Stimulated activated CD8-positive, alpha-beta memory T cell treated with anti-CD3 and anti-CD28 coated beads, Interleukin-15, amount 100 ng/mL, for 48 hours (primary cell): ENCODE measurements around the gene KRT86.

Experiments
- DNase-seq, 2 donors: peaks; one replicate each; pipeline ENCODE4 v3.0.0-alpha.2; 2020; ENCODE audit warnings: low read depth in 2 of 2

The KRT86 gene

GRCh38 chr12:52274521-52275120 lies at the start of gene KRT86:
Gene KRT86, plus strand, starts transcription at chr12:52274645. Its CDS starts 27,272 bp downstream, at chr12:52301917.
- DNase-seq, result no peak

DNA sequence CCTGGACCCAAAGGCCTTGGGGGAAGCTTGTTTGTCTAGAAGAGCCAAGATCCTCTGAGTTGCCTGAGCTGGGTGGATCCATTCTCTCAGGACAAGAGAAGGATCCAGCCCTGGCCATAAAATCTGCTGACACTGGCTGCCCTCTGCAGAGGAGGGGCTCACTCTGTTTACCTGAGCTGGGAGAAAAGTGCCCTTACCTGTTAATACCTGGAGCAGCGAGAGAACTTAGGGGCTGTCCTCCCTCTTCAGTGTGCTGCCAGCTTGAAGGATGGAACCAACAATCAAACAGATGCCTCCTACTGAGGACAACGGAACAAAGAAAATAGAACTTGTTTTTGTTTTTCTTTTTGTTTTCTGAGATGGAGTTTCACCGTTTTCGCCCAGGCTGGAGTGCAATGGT lies 48.7 kb upstream of the KRT86 start:
- no peak for DNase-seq

GRCh38 chr12:52226446-52226845 lies 48.0 kb upstream of the KRT86 start:
- no peak for DNase-seq

GRCh38 chr12:52227606-52228166 lies 46.8 kb upstream of the KRT86 start:
- DNase-seq, result no peak

DNA sequence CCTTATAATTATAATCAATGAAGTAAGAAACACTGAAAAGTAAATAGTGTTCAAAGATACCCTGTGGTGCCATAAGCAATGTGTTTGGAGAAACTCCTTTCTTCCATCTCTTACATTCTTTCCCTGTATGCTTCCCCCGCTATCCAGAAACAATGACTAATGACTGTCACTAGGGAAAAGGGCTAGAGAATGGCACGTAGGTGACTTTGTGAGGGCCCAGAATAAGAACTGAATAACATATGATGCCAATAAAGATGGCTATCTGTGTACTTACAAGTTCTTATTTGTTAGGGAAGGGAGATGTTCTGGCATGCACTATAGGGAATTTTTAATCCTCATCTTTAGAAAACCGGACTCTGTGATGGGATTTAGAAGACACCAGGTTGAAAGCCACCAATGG lies 46.1 kb upstream of the KRT86 start:
- DNase-seq, result no peak

DNA sequence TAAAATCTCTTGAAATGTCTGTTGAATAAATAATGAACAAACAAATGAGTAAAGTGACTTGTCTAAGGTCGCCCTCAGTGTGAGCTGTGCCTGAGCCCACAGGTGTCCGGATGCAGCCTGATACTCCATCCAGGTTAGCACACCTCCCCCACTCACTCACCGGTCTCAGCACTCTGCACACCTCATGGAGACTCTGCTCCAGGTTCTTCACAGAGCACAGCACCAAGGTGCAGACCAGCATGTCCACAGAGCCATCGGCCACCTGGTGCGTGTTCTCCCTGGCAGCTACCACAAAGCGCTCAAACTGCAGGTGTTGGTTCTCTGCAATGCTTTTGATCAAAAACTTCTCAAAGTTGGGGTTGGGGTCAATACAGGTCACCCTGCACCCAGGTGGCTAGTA lies 45.5 kb upstream of the KRT86 start:
- DNase-seq, result no peak

DNA sequence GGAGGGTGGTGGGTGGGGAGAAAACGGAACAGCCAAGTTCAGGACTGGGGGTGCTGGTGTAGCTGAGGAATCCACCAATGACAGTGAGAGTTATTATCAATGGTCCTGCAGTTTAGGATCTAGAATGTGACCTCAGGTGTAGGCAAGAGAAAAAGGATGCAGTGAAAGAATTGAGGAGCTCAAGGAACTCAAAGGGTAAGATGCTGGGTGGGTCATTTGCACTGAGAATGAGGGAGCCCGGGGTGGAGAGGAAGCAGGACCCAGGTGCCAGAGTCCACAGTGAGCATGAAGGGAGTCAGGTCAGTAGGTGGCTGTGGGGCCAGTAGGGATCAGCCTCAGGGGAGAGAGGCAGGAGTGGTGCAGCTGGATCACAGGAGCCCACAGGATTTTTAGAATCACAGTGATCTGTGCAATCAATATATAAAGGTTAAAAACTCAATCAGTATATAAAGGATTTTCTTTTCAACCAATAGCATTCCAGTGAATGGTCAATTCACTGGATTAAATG lies 44.6 kb upstream of the KRT86 start:
- DNase-seq, result no peak

GRCh38 chr12:52230364-52231281 lies 43.8 kb upstream of the KRT86 start:
- no peak for DNase-seq

GRCh38 chr12:52231305-52232202 lies 42.9 kb upstream of the KRT86 start:
- DNase-seq, result no peak

DNA sequence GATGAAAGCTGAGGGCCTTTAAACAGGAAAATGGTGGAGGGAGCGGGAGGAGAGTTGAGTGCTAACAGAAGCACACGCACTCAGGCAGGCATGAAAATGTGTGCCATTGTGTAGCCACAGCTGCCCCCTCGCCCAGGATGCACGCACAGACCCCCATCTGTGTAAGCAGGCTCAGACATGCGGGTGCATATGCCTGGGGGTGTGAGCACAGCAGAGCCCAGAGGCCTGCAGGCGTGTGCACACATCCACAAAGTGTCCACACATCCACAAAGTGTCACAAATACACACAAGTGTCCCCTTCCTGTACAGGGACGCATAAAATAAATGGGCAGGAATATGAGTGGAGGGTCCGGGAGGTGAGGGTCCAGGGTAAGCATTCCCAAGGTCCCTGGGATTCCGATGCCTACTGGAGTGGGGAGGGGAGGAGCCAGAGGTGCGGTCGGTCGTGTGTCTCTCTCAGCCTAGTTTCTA lies 42.2 kb upstream of the KRT86 start:
- no peak for DNase-seq

DNA sequence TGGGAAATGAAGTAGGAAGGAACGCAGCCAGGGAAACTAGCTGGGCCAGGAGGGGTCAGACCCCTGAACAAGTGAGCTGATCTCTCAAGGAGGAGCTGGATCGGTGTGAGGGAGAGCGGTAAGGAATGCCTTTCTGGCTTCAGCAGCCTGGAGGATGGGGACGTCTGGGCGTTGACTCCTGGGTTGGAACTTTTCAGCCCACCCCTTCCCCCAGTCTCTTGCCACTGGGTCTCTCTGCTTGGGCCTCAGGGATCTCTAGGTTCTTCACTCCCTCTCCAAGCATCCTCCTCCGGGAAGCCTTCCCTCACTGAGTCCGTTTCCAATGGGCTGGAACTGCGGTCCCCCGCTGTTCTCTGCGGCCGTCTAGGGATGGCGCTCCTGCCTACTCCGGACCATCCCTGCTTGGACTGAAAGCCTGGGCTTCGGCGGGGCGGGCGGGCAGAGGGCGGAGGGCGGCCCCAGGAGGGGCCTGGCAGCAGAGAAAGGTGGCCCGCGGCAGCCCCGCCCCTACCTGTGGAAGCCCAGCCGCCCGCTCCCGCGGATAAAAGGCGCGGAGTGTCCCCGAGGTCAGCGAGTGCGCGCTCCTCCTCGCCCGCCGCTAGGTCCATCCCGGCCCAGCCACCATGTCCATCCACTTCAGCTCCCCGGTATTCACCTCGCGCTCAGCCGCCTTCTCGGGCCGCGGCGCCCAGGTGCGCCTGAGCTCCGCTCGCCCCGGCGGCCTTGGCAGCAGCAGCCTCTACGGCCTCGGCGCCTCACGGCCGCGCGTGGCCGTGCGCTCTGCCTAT lies 41.6 kb upstream of the KRT86 start, which contains the start of gene KRT7:
Gene KRT7 (plus strand): TSS at position 570 of the 788 bp plus-strand sequence. CDS start 54 bp downstream, at position 624.
- no peak for DNase-seq

DNA sequence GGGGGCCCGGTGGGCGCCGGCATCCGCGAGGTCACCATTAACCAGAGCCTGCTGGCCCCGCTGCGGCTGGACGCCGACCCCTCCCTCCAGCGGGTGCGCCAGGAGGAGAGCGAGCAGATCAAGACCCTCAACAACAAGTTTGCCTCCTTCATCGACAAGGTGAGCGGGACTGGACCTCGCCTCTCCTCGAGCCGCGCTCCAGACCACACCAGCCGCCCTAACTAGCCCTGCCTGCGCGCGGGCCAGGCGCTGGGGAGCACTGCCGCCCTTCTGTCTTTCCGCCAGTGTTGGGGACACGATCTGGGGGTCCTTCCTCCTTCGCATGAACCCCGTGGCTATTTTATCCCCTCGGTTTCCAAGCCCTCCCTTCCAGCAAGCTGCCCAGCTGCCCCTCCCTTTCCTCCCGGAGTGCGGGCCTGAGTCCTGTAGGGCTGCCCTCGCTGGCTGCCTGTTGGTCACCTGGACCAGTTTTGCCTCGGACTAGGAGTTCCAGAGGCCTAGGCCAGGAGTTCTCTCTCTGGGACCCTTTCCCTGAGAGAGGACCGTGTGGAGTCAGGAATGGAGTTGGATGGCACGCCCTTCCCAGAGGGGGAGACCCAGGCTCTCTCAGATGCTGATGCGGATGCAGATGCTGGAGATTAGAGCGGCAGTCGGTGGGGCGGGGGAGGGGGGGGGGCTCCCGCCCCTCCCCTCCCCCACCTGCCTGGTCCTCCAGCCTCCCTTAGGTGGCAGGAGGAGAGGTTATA lies 40.8 kb upstream of the KRT86 start:
- no peak for DNase-seq

- no peak for DNase-seq
Measured at GRCh38 chr12:52234223-52234810, 40.1 kb upstream of the KRT86 start.

DNA sequence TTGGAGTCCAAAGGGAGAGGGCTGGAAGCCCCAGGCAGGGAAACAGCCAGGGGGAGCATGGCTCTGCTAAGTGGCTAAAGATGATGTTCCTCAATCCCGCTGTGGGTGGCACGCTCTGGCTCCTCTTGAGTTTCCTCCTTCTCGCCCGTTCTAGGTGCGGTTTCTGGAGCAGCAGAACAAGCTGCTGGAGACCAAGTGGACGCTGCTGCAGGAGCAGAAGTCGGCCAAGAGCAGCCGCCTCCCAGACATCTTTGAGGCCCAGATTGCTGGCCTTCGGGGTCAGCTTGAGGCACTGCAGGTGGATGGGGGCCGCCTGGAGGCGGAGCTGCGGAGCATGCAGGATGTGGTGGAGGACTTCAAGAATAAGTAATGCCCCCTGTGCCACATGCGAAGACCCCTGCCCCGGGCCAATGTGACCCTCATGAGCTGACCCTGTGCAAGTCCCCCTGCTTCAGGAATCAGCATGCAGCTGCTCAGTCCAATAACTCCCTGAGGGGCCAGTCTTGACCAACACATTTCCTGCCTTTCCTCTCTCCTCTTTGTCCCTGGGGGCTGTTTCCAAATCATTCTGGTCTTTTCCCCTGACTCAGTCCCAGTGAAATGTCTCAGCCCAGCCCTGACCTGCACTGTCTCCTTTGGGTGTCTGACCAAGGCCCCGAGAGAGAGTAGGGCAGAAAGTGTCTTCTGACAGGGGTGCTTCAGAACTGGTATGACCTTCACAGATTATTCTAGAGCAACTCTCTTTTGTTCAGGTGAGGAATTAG lies 39.3 kb upstream of the KRT86 start:
- DNase-seq, result no peak

DNA sequence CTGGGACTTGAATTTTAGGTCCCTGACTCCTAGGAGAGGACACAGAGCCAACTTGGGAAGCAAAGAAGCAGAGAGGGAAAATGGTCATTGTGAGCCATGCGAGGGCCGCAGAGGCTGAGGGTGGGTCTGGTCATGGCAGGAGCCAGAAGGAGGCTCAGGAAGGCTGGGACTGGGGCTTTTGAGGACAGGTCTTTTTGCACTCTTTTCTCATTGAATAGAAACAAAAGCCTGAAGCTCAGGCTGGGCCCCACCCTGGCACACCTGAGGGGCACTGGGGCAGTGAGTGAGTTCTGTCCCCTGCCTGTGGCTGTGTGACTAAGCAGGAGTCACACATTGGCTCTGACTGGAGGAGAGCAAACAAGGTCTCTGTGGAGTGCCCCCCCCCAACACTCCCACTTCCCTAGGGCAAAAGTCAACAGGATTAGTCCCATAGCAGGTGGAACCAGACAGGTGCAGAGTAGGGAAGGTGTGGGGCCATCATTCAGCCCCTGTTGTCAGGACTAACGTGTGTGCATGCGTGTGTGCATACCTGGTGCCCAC lies 38.6 kb upstream of the KRT86 start:
- DNase-seq, result no peak

- DNase-seq, result no peak
Measured at GRCh38 chr12:52236386-52237050, 37.9 kb upstream of the KRT86 start.

DNA sequence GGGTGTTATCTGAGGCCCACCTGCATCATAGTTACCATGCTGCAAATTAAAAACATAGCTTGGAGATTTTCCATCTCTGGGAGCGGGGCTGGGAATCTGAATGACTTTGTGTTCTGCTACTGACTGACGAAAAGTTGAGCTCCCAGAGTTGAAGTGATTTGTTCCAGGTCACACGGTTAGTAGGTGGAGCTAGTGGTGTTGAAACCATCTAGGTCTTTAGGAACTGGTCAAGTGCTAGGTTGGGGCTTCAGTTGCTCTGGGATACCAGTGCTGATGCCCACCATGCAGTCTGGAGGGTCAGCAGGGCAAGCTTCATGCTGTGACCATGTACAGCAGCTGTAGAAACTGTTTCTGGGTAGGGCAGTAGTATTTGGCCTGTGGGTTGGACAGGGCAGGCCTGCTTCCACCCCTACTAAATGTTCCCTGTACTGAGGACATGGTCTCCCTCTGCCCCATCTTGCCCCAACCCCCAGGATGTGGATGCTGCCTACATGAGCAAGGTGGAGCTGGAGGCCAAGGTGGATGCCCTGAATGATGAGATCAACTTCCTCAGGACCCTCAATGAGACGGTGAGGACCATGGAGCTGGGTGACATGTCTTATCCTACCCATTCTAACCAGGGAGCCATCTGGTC lies 36.1 kb upstream of the KRT86 start:
- DNase-seq, result no peak
